ENCODE results near the gene PTRH1.

DNA sequence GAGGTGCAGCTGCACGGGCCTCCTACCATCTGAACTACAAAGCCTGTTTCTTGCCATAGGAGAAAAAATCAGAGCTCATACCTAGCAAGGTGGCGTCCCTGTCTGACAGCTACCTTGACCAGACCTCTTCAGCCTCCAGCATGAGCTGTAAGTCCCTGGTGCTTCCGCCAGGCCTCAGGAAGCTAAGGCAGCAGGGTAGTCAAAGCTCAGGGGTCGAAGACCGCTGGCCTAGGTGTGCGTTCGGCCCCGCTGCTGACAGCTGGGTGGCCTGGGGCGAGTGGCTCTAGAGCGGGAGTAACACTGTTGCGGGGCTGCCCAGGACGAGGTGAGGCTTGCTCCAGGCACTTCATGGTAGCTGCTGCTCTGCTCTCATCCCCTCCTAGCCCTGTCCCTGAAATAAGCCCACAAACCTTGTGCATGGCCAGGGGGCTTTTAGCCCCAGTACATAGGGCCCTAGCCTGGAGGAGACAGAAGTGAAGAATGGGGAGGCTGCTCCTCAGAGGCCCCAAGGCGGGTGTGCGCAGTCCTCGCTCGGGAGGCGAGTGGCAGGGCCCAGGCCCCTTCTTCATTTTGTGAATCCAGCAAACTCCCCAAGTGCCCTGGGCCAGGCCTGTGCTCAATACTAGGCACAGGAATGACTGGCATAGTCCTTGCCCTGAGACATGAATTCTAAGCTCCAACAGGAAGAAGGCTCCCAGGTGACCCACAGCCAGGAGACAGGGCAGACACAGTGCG, 14.2 kb upstream of the PTRH1 start:
- TF ChIP-seq CTCF (IDR thresholded peaks at IDR 0.05) = no peak
- TF ChIP-seq POLR2A (IDR thresholded peaks at IDR 0.05) = no peak

Measured in adrenal gland (tissue), 5 donors.